Measurements from ENCODE around the gene GPLD1.
A peak's percentile ranks its signal among the peaks of the same experiment; 100 is the strongest.

Gene GPLD1

DNA sequence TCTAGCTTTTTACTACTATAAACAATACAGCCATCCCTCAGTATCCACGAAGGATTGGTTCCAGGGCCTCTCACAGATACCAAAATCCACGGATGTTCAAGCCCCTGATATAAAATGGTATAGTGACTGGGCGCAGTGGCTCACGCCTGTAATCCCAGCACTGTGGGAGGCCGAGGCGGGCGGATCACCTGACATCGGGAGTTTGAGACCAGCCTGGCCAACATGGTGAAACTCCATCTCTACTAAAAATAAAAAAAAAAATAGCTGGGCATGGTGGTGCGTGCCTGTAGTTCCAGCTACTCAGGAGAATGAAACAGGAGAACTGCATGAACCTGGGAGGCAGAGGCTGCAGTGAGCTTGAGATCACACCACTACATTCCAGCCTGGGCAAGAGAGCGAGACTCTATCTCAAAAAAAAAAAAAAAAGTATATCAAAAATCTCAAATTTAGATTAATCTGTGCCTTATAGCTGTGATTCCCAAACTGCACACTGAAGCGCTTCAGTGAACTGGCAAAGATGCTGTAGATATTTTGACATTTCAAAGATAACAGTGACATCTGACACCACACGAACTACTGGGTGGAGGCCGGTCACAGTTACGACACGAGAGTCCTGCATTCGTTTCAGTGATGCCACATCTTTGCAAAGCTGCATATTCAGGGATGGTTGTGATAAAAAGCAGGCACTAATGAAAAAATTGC, 48.3 kb downstream of the GPLD1 start:
- in situ Hi-C loops (cut with MboI; ENCODE audit: low pct_unique_long_range_greater_than_20kb, low sequenced_read_pairs, unreplicated experiment): loop anchor here (25.0 kb wide), 1 partner anchor 246 kb away; no protein-coding TSS in a partner anchor
- DNase-seq (ENCODE audit: low spot score): no peak
- TF ChIP-seq, protein P1, sequence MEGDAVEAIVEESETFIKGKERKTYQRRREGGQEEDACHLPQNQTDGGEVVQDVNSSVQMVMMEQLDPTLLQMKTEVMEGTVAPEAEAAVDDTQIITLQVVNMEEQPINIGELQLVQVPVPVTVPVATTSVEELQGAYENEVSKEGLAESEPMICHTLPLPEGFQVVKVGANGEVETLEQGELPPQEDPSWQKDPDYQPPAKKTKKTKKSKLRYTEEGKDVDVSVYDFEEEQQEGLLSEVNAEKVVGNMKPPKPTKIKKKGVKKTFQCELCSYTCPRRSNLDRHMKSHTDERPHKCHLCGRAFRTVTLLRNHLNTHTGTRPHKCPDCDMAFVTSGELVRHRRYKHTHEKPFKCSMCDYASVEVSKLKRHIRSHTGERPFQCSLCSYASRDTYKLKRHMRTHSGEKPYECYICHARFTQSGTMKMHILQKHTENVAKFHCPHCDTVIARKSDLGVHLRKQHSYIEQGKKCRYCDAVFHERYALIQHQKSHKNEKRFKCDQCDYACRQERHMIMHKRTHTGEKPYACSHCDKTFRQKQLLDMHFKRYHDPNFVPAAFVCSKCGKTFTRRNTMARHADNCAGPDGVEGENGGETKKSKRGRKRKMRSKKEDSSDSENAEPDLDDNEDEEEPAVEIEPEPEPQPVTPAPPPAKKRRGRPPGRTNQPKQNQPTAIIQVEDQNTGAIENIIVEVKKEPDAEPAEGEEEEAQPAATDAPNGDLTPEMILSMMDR (IDR thresholded peaks at IDR 0.05; ENCODE audit: extremely low read depth, insufficient read depth, missing control alignments): no peak

DNA sequence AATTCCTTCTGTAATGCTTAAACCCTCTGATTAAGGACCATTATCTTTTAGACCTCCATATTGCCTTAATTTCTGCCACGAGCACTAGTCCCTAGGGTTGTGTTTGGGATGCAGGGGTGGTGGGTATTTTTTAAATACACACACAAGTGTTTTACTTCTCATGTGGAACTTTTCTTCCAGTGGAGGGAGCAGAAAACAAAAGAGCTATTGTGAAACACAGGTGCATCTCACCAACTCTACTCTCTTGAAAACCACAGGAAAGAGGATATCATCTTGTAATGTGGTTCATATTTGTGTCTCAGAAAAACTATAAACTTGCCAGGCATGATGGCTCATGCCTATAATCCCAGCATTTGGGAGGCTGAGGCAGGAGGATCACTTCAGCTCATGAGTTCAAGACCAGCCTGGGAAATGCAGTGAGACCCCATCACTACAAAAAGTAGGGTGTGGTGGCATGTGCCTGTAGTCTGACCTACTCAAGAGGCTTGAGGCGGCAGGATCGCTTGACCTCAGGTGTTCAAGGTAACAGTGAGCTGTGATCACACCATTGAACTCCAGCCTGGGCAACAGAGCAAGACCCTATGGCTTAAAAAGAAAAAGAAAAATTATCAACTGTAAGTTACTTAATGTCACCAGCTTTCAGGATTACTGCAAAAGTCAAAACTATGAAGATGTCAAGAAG, 49.4 kb downstream of the GPLD1 start:
- in situ Hi-C loops (cut with MboI; ENCODE audit: low pct_unique_long_range_greater_than_20kb, low sequenced_read_pairs, unreplicated experiment): loop anchor here (25.0 kb wide), 1 partner anchor 247 kb away; no protein-coding TSS in a partner anchor
- TF ChIP-seq, protein P1 (IDR thresholded peaks at IDR 0.05; ENCODE audit: extremely low read depth, insufficient read depth, missing control alignments): no peak
- DNase-seq (ENCODE audit: low spot score): no peak

DNA sequence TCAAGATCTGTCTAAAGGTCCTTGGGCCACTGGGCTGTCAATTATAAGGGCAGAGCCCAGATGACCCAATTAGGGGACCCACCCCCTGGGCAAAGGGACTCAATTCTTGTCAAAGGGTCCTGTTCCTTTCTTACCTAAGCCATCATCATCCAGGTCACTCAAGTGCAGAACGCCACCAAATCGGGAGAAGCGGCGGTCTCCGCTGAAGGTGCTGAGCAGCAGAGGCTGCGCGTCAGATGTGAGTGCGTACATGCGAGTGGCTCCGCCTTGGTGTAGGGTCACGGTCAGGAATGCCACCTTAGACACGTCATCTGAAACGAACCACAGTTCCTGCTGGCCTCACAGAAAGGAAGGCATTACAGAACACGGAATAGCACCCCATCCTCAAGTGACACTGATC, 52.4 kb downstream of the GPLD1 start:
- no peak for DNase-seq (ENCODE audit: low spot score)
- TF ChIP-seq, protein P1 (IDR thresholded peaks at IDR 0.05; ENCODE audit: extremely low read depth, insufficient read depth, missing control alignments): no peak
- in situ Hi-C loops (cut with MboI; ENCODE audit: low pct_unique_long_range_greater_than_20kb, low sequenced_read_pairs, unreplicated experiment): loop anchor here (25.0 kb wide), 1 partner anchor 250 kb away; no protein-coding TSS in a partner anchor

DNA sequence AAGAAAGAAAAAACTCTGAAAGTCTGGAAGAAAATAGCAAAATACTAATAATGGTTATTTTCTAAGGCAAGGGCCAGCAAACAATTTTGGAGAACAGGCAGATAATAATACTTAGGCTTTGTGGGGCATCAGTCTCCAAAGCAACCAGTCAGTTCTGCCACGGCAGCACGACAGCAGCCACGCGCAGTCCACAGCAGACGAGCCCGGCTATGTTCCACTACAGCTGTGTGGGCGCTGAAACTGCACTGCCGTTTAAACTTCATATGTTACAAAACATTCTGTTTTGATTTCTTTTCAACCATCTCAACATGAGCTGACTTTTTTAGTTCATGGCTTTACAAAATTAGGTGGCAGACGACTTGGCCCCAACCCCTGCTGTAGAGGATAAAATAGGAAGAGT, 56.8 kb downstream of the GPLD1 start:
- DNase-seq (ENCODE audit: low spot score): no peak
- in situ Hi-C loops (cut with MboI; ENCODE audit: low pct_unique_long_range_greater_than_20kb, low sequenced_read_pairs, unreplicated experiment): loop anchor here (25.0 kb wide), 1 partner anchor 255 kb away; no protein-coding TSS in a partner anchor
- TF ChIP-seq, protein P1 (IDR thresholded peaks at IDR 0.05; ENCODE audit: extremely low read depth, insufficient read depth, missing control alignments): no peak

DNA sequence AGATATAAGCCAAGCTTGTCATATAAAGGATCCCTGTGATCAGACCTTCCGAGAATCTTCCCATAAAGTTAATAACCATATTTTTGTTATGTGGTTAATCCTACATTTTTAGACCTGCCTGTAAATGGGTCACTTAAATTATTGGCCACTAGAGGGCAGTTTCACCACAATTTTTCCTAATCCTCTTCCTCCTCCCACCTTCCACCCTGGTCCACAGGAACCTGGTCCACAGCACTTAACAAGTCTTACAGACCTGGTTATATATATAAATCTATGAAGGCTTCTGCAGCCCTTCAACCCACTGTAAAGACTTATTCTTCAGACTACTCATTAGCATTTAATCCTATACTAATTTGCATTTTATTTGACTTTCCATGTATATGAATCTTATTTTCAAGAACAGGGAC, 58.3 kb downstream of the GPLD1 start:
- in situ Hi-C loops (cut with MboI; ENCODE audit: low pct_unique_long_range_greater_than_20kb, low sequenced_read_pairs, unreplicated experiment): loop anchor here (25.0 kb wide), 1 partner anchor 256 kb away; no protein-coding TSS in a partner anchor
- DNase-seq (ENCODE audit: low spot score): peak; percentile 42
- TF ChIP-seq, protein P1 (IDR thresholded peaks at IDR 0.05; ENCODE audit: extremely low read depth, insufficient read depth, missing control alignments): peak; percentile 67

DNA sequence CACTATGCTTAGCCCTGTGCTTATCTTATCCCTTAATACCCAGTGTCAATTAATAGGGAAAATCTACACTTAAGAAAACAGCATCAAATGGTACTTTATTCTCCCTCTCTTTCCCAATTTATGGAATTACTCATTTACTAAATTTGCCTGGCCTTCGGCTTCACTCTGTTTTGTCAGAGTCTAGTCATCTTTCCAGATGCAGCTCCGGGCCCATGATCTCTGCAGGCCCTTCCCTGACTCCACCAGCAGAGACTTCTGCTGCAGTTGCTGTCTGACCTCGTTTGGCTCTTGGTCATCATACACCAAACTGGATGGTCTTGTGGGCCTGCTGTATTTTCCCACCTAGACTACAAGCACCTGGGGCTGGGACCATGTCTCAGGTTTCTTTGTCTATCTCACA, 59.3 kb downstream of the GPLD1 start:
- TF ChIP-seq, protein P1 (IDR thresholded peaks at IDR 0.05; ENCODE audit: extremely low read depth, insufficient read depth, missing control alignments): no peak
- DNase-seq (ENCODE audit: low spot score): no peak
- in situ Hi-C loops (cut with MboI; ENCODE audit: low pct_unique_long_range_greater_than_20kb, low sequenced_read_pairs, unreplicated experiment): loop anchor here (25.0 kb wide), 1 partner anchor 257 kb away; no protein-coding TSS in a partner anchor
